HepG2 (cell line): ENCODE measurements around the gene STC2. TPM values are rescaled to one million over a fixed set of nuclear protein-coding genes. Genes with fewer than 3 reads are reported as not detected.
"Not testable (repeated sequence)": the region's sequence is repeated elsewhere in the genome, so short reads cannot be mapped to it uniquely, and the experiment has no call there.

Experiments
- ATAC-seq: fragments of 200-7000 bp; cut with Tn5 transposase; 3 replicates; pipeline ENCODE4 v1.9.1; 2020; ENCODE audit warnings: mild to moderate bottlenecking, moderate library complexity
- BruUV-seq: library from RNA; stranded (reverse); fragments of 400-500 nt; replicated peaks from 2 replicates; lab custom pipeline; 2021; lab: Mats Ljungman, UMichigan
- CTCF ChIA-PET: fragments of 300-600 bp; formaldehyde crosslinking; extraction: SDS; loops from one replicate; lab custom pipeline; 2021; ENCODE audit warnings: low total read pairs, inconsistent platforms, low intra/inter-chr PET ratio; lab: Yijun Ruan, JAX
- POLR2A ChIA-PET: fragments of 350-600 bp; sonication (Branson Sonifier 250); formaldehyde crosslinking; loops from one replicate; lab custom pipeline; 2020; ENCODE audit warnings: antibody characterized with exemption, inconsistent platforms; lab: Yijun Ruan, JAX
- DNase-seq: peaks from one replicate; pipeline ENCODE4 v3.0.0-alpha.2; 2015; ENCODE audit warnings: low spot score
- FAIRE-seq: peaks from 3 replicates; lab custom pipeline; 2011; peaks lifted over from hg19 to GRCh38; lab: Jason Lieb, UNC
- H2AFZ ChIP-seq: one replicate; pipeline ENCODE4 v1.6.1; 2011; ENCODE audit warnings: low read length, inconsistent platforms
- H3K27ac ChIP-seq: fragments of 300-600 bp; 3 replicates; pipeline ENCODE4 v1.8.0; 2011; ENCODE audit warnings: mixed run types, mild to moderate bottlenecking, mixed read lengths, low read length, inconsistent platforms; ENCODE audit not compliant: insufficient read depth; ENCODE audit errors: extremely low read length
- H3K27me3 ChIP-seq, 2 experiments: fragments of 200-600 bp in 1 of 2; 2 replicates in 1 of 2; 3 replicates in 1 of 2; pipeline versions ENCODE4 v1.6.0 to v1.8.0; 2011; ENCODE audit warnings: low read length in 2 of 2, mild to moderate bottlenecking in 2 of 2, moderate library complexity in 2 of 2, inconsistent platforms in 1 of 2; ENCODE audit not compliant: insufficient read depth in 2 of 2, control insufficient read depth in 1 of 2
- H3K36me3 ChIP-seq, 2 experiments: fragments of 200-600 bp in 1 of 2; replicated peaks in 1 of 2; 2 replicates in 1 of 2; 3 replicates in 1 of 2; pipeline versions ENCODE4 v1.5.1 to v1.8.0; 2011; ENCODE audit warnings: low read length in 2 of 2, inconsistent platforms in 1 of 2; ENCODE audit not compliant: insufficient read depth in 2 of 2, control insufficient read depth in 1 of 2
- H3K4me1 ChIP-seq: 2 replicates; pipeline ENCODE4 v1.5.1; 2012; ENCODE audit warnings: low read length, inconsistent platforms; ENCODE audit not compliant: insufficient read depth
- H3K4me2 ChIP-seq: 2 replicates; pipeline ENCODE4 v1.6.0; 2011; ENCODE audit warnings: low read depth, low read length, inconsistent platforms
- H3K4me3 ChIP-seq, 3 experiments: fragments of 200-600 bp in 1 of 3; sonication (generic), shearing (Covaris generic) in 1 of 3; replicated peaks in 1 of 3; 2 replicates each; pipeline ENCODE4 v1.5.1; 2011 to 2016; ENCODE audit warnings: low read length in 3 of 3, inconsistent platforms in 2 of 3, low read depth in 2 of 3, mild to moderate bottlenecking in 2 of 3, control low read depth in 1 of 3, mixed read lengths in 1 of 3; ENCODE audit not compliant: insufficient read depth in 1 of 3
- H3K79me2 ChIP-seq: one replicate; pipeline ENCODE4 v1.6.1; 2011; ENCODE audit warnings: low read length, inconsistent platforms; ENCODE audit not compliant: insufficient read depth
- H3K9ac ChIP-seq: 2 replicates; pipeline ENCODE4 v1.6.0; 2011; ENCODE audit warnings: mild to moderate bottlenecking, low read depth, low read length, inconsistent platforms; ENCODE audit not compliant: insufficient read depth
- H3K9me3 ChIP-seq: 2 replicates; pipeline ENCODE4 v1.5.1; 2012; ENCODE audit warnings: mild to moderate bottlenecking, low read length
- H4K20me1 ChIP-seq: 2 replicates; pipeline ENCODE4 v1.6.0; 2011; ENCODE audit warnings: inconsistent platforms, mild to moderate bottlenecking, low read length, moderate library complexity; ENCODE audit not compliant: insufficient read depth
- NKX3-1 ChIP-seq: sonication (generic); formaldehyde crosslinking; IDR thresholded peaks from 2 replicates; pipeline ENCODE4 v1.5.0; 2020; ENCODE audit warnings: missing genetic modification reagents
- ZNF253 ChIP-seq: sonication (generic); formaldehyde crosslinking; IDR thresholded peaks from 2 replicates; pipeline ENCODE4 v1.8.0; 2022; ENCODE audit warnings: mild to moderate bottlenecking, missing genetic modification reagents, borderline replicate concordance
- ZNF296 ChIP-seq: sonication (generic); formaldehyde crosslinking; conservative IDR thresholded peaks from 2 replicates; pipeline ENCODE4 v1.5.0; 2020; ENCODE audit warnings: mild to moderate bottlenecking, missing genetic modification reagents
- ZSCAN31 ChIP-seq: sonication (generic); formaldehyde crosslinking; IDR thresholded peaks from 2 replicates; pipeline ENCODE4 v1.5.0; 2020; ENCODE audit warnings: low read depth, mild to moderate bottlenecking, missing genetic modification reagents
- WGBS: methylation state at CpG from one replicate; pipeline ENCODE4 v1.1.6; 2017; ENCODE audit warnings: low lambda C conversion rate; 5-methylcytosine and 5-hydroxymethylcytosine counted together
- in situ Hi-C: cut with HindIII; loops from 2 replicates; pipeline ENCODE4 v1.10.0; 2017; ENCODE audit warnings: low pct_unique_long_range_greater_than_20kb; ENCODE audit not compliant: extremely low pct_ligation_motif_present
- intact Hi-C: fragments of 100-400 bp; cut with micrococcal nuclease; formaldehyde crosslinking; loops from one replicate; pipeline ENCODE4 v1.10.0; 2022; ENCODE audit not compliant: unreplicated experiment
- polyA plus RNA-seq, 8 experiments: library from polyadenylated mRNA; depleted of rRNA in 3 of 8; stranded (reverse) in 7 of 8; unstranded in 1 of 8; fragments of >200 nt; fragmentation: Illumina TruSeq in 4 of 8; extraction: Trizol in 4 of 8; gene quantifications; 2 replicates each; pipeline versions ENCODE4 v1.2.1 to v1.2.3, GENCODE V29; 2011 to 2016; ENCODE audit warnings: low read depth in 4 of 8, missing spikeins in 1 of 8, mixed read lengths in 1 of 8; ENCODE audit not compliant: insufficient read depth in 1 of 8
- total RNA-seq, 5 experiments: library from RNA; depleted of rRNA; stranded (reverse); fragments of >200 nt; fragmentation: Illumina TruSeq; extraction: Trizol; gene quantifications; 2 replicates each; pipeline ENCODE4 v1.2.3, GENCODE V29; 2016; ENCODE audit warnings: low read depth in 1 of 5
- TF ChIP-seq, protein P1 (sequence below): sonication (generic); formaldehyde crosslinking; IDR thresholded peaks from 2 replicates; pipeline ENCODE4 v1.8.1; 2023; ENCODE audit warnings: mild to moderate bottlenecking, inconsistent platforms, moderate library complexity, missing genetic modification reagents, borderline replicate concordance
- TF ChIP-seq, protein P2 (sequence below): sonication (generic); formaldehyde crosslinking; IDR thresholded peaks from 2 replicates; pipeline ENCODE4 v1.5.1; 2020; ENCODE audit warnings: mild to moderate bottlenecking, missing genetic modification reagents

STC2 gene
- total and polyA plus RNA-seq, 2 of the 13 experiments (the other 11 are each of a cell fraction or from before 2014, with no cell fraction given): 27.1 to 69.2 TPM

DNA sequence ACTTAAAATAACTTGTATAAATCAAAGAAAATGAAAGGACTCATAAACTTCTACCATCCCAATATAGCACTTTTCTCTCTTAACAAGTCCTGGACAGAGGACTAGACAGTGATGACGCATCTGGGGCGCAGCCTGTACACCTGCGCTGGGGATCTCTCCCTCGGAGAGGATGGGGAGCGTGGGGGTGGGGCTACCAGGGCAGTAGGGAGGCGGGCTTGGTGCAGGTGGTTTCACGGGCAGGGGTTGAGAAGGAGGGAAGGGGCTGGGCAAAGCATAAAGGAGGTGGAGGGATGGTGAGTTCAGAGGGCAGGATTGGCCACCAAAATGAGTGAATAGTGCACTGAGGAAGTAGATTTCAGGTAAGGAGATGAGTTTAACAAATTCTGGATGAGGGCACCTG lies 41.1 kb downstream of the STC2 start:
- intact Hi-C loops: no loop called here
- Histone ChIP-seq H3K4me3 (no peak overlapping the region), H4K20me1 (no peaks in the 10 kb centered on the region), H3K27me3 (peaks cover 0 to 12% of the 10 kb centered on the region in 2 experiments; a peak in 2 of 5 replicates)
- BruUV-seq: no TSS peak
- no peak for TF ChIP-seq ZNF253 (CRISPR knock-in tag)
- TF ChIP-seq, protein P1, sequence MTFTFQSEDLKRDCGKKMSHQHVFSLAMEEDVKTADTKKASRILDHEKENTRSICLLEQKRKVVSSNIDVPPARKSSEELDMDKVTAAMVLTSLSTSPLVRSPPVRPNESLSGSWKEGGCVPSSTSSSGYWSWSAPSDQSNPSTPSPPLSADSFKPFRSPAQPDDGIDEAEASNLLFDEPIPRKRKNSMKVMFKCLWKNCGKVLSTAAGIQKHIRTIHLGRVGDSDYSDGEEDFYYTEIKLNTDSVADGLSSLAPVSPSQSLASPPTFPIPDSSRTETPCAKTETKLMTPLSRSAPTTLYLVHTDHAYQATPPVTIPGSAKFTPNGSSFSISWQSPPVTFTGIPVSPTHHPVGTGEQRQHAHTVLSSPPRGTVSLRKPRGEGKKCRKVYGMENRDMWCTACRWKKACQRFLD (CRISPR knock-in tag): no peak
- no peak for TF ChIP-seq ZSCAN31
- no peak for TF ChIP-seq ZNF296 (CRISPR knock-in tag)
- no peak for TF ChIP-seq NKX3-1 (CRISPR knock-in tag)
- TF ChIP-seq, protein P2, sequence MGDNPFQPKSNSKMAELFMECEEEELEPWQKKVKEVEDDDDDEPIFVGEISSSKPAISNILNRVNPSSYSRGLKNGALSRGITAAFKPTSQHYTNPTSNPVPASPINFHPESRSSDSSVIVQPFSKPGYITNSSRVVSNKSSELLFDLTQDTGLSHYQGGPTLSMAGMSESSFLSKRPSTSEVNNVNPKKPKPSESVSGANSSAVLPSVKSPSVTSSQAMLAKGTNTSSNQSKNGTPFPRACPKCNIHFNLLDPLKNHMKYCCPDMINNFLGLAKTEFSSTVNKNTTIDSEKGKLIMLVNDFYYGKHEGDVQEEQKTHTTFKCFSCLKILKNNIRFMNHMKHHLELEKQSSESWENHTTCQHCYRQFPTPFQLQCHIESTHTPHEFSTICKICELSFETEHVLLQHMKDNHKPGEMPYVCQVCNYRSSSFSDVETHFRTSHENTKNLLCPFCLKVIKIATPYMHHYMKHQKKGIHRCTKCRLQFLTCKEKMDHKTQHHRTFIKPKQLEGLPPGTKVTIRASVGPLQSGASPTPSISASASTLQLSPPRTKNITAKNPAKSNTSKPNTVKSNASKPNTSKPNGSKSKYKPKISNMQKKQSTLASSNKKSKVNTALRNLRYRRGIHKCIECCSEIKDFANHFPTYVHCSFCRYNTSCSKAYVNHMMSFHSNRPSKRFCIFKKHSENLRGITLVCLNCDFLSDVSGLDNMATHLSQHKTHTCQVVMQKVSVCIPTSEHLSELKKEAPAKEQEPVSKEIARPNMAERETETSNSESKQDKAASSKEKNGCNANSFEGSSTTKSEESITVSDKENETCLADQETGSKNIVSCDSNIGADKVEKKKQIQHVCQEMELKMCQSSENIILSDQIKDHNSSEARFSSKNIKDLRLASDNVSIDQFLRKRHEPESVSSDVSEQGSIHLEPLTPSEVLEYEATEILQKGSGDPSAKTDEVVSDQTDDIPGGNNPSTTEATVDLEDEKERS (CRISPR knock-in tag): no peak
- TF ChIP-seq, all 625 proteins: peak for 0
- H3K9me3 ChIP-seq: no peaks in the 10 kb centered on the region
- H2AFZ ChIP-seq: no peak overlapping the region
- in situ Hi-C loops: loop anchor here (5.0 to 25.0 kb wide), 2 partner anchors 120 to 300 kb away; partner anchors contain the start of gene ATP6V0E1
- H3K36me3 ChIP-seq: no peaks in the 10 kb centered on the region
- H3K4me1 ChIP-seq: peaks cover 39% of the 10 kb centered on the region
- DNase-seq: no peak
- ChIA-PET CTCF (no interaction called here), POLR2A (no interaction called here)
- WGBS: 67% methylated on average over 7 of the region's 7 CpGs
- no peak for ATAC-seq
- no peak for FAIRE-seq
- H3K9ac ChIP-seq: no peak overlapping the region
- no peak overlapping the region for H3K4me2 ChIP-seq
- H3K79me2 ChIP-seq: no peaks in the 10 kb centered on the region
- no peak overlapping the region for H3K27ac ChIP-seq

DNA sequence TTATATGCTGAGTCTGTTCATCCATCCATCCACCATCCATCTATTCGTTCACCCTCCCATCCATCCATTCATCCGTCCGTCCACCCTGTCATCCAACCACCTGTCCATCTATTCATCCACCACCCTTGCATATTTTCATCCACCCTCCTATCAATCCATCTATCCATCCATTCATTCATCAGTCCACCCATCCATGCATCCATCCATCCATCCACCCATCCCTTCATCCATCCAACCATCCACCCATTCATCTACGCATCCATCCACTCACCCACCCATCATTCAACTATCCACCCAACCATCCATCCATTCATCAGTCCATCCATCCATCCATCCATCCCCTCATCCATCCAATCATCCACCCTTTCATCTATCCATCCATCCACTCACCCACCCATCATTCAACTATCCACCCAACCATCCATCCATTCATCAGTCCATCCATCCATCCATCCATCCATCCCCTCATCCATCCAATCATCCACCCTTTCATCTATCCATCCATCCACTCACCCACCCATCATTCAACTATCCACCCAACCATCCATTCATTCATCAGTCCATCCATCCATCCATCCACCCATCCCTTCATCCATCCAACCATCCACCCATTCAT lies 43.8 kb downstream of the STC2 start:
- H3K27me3 ChIP-seq: peaks cover 0 to 16% of the 10 kb centered on the region in 2 experiments; a peak in 2 of 5 replicates
- ATAC-seq, H4K20me1 ChIP-seq, H3K9me3 ChIP-seq, H3K79me2 ChIP-seq, H3K27ac ChIP-seq, FAIRE-seq, BruUV-seq, H2AFZ ChIP-seq, H3K9ac ChIP-seq, H3K4me2 ChIP-seq, H3K36me3 ChIP-seq, intact Hi-C loops, DNase-seq, H3K4me3 ChIP-seq: not testable (repeated sequence)
- ChIA-PET CTCF (interaction anchor here (0.8 to 2.1 kb wide), 4 partner anchors 80 to 326 kb away, joined by 3 to 14 read pairs (median 4); no protein-coding TSS in a partner anchor), POLR2A (interaction anchor here (0.9 to 1.0 kb wide), 2 partner anchors 8 to 46 kb away, joined by 3 to 4 read pairs; no protein-coding TSS in a partner anchor)
- WGBS: 75% methylated on average over 4 of the region's 4 CpGs
- H3K4me1 ChIP-seq: peaks cover 16% of the 10 kb centered on the region
- in situ Hi-C loops: loop anchor here (25.0 kb wide), 1 partner anchor 297 kb away; the partner anchor contains the start of gene ATP6V0E1
